CMK (cell line): ENCODE measurements around the gene C16orf78.

Source experiments
- DNase-seq: peaks from one replicate; pipeline ENCODE4 v3.0.0-alpha.2; 2010; ENCODE audit warnings: low read depth

The C16orf78 gene, protein sequence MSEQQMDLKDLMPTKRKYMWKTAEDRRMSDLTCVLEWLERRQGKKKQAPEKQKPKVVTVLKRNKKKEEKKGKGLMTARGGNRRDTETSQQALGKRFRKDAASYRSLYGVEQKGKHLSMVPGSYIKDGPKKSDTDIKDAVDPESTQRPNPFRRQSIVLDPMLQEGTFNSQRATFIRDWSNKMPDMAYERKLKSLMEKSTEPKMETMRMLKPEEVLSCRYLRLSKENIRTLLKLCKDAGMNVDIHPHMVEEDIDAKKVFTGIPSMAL

DNA sequence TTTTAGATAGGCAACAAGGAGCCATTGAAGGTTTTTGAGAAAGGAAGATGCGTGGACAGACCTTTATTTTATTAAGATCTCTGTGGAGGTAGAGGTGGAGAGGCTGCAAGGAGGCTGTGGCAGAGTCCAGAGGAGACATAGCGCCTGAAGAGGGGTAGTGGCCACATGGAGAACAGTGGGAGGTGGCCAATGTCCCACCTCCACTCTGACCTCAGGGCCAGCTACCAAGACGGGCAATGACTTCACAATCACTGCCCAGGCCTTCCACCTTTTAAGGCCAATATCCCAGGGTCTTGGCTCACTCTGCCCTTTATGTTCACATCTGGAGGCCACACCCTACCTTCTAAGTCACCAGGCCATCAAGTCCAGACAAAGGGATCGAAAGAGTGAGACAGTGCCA lies at the start of gene C16orf78:
Gene C16orf78, plus strand, starts transcription at position 301 of the 400 bp plus-strand sequence. CDS start 136 bp downstream, outside the sequence.
- DNase-seq: no peak

DNA sequence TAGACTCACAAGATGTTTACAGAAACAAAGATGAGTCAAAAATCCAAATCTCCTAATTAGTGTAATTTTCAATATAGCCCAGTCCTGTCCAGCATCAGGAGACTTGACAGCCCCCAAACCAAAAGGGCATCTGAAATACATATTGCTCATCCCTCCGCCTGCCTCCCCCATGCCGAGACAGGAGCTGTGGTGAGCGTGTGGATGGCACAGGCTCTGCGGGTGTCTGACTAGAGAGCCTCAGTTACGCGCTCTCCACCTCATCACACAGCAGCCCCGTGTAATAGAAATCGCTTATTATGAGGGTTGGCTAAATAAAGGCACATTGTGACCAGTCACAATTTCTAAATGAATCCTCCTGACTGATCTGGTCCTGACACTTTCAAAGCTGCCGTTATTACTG lies 48.9 kb upstream of the C16orf78 start:
- DNase-seq: no peak

DNA sequence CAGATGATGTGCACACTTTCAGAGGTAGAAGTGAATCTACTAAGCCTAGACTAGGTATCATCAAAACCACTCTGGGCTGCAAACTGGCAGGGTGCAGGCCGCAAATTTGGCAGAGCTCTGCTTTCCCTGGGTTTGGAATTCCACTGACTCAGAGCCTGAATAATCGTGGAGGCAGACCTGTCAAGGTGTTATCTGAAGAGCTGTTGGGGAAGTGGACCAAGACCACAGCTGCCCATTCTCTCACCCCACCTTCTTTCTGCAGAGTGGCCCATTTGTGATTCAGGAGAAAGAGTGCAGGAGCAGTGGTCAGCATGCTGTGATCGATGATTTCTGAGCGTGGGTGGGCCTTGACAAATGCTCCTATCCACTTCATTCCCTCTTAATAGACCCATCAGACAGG lies 46.1 kb upstream of the C16orf78 start:
- no peak for DNase-seq

DNA sequence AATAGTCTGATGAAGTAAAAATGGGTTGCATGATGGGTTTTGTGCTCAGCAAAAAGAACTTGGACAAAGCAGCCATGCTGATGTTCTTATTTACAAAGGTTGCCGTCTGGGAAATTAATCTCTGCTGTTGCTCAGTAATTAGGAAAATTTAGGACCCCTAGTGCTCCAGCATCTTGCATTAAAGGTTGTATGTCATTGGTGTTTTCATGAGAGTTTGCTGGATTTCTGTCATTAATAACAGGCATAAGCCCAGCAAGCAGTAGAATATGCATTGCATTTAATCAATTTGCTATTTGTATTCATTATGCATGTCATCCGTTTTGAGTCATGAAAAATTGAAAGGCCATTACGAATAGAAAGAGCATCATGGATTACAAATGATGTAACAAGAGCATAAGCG lies 45.3 kb upstream of the C16orf78 start:
- DNase-seq: no peak

DNA sequence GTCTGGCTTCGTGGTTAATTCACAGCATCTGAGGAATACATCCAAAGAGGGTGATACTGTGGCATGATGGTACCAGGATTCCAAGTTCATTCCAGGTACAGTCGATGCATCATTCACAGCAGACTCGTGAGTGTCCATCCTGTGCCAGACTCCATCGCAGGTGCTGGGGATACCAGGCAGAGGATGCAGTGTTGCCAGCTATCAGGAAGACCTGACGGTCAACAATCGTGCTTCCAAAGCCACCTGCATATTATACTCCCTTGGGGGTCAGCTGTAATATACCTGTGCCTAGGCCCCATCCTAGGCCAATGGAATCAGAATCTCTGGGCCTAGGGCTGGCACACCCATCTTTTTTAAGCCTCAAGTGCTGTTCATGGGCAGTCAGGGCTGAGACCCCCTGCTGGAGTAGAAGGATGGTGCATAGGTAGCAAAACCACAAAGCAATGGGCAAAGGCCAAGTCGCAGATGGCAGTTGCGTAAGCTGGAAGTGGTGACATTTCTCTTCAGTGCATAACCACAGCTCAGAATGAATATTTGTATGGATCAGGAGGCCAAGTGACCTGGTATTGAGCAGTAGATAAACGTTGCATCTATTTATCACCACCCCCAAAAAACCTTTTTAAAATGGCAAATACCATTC lies 42.9 kb upstream of the C16orf78 start:
- DNase-seq: no peak

DNA sequence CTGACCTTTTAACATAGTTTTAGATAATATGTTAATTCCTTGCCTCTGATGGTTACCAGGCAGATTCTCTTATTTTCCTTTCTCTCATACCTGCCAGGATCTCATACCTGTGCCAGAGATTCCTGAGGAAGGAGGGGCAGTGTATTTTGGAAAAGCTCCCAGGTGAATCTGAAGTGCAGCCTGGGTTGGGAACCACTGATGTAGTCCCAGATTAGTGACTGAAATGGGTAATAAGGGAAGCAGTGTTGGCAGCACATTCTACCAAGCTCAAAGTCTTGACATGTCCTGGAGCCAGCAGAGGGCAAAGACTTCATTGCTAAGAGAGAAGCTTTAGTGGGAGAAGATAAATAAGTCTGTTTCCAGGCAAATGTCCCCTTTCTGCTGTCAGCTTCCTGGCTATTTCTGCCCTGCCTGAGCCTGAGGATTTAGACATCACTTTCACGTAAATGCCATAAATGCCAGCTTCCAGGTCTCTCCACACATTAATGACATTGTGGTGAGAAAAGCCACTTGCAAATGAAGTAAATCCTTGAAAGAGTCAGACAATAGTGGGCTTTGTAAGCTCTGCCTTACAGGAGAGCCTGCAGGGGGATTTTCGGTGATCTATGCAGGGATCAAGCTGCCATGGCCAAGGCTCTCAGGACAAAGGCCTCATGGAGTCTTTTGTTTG lies 40.9 kb upstream of the C16orf78 start:
- DNase-seq: no peak

DNA sequence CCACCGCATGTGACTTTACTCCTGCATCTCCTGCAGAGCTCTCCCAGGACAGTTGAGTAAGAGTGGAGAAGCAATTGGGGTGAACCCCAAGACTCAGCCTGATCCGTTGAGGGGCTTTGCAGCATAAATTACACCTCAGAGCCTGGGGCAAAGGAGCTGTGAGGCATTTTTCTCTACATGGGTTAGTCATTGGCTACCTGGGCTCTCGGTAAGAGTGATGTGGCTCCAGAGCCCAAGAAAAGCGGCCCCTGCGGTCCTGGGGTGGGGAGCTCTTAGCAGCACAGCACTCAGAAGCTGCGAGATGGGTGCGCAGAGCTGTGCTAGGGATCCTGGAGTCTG lies 40.4 kb upstream of the C16orf78 start:
- no peak for DNase-seq

DNA sequence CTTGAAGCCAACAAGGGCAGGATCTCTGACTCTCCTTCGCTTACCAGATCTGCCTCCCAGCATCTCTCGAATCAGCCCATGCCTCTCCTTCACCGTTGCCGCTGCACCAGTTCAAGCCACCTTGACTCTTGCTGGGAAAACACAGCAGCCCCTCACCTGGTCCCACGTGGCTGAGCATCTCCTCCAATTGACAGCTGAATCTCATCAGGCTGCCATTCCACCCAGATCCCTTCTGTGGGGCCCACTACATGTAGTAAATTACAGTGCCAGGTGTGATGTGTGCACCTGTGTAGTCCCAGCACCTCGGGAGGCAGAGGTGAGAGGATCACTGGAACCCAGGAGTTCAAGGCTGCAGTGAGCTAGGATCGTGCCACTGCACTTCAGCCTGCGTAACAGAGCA lies 37.8 kb upstream of the C16orf78 start:
- DNase-seq: no peak

DNA sequence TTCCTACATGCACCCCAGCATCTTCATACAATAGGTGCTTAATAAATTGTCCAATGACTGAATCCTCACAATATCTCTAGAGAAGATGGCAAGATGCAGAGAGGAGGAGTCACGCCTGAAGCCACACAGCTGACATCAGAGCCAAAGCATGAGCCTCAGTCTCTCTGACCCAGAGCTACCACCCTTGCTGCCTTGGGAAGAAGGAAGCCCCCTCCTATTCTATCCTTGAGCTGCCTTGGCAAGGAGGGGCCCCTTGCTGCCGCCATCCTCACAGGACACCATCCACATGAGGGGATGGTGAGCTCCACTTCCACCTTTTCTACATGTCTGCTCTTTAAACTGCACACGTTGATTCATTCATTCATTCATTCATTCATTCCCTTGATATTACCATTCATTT lies 37.0 kb upstream of the C16orf78 start:
- no peak for DNase-seq

DNA sequence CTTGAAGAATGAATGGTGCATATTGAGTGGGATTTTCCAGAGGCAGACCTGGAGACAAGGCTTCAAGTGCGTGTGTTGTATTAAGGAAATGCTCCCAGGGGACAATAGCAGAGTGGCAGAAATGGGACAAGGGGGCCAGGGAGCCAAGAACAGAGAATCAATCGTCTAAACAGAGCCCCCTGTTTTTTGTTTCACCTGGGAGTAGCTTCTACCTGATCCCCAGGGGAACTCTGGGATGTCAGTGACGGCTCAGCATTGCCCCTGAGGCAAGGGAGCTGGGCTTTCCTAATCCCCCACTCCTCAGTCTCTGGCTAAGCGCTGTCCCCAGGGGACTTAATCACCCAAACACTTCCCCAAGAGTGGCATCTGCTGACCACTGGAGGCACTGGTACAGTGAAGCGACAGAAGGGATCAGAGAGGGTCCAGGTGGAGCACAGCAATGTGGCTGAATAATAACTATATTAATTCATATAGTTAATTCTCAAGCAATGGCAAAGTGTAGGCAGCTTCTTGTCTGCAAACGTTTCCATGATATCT lies 35.7 kb upstream of the C16orf78 start:
- no peak for DNase-seq

DNA sequence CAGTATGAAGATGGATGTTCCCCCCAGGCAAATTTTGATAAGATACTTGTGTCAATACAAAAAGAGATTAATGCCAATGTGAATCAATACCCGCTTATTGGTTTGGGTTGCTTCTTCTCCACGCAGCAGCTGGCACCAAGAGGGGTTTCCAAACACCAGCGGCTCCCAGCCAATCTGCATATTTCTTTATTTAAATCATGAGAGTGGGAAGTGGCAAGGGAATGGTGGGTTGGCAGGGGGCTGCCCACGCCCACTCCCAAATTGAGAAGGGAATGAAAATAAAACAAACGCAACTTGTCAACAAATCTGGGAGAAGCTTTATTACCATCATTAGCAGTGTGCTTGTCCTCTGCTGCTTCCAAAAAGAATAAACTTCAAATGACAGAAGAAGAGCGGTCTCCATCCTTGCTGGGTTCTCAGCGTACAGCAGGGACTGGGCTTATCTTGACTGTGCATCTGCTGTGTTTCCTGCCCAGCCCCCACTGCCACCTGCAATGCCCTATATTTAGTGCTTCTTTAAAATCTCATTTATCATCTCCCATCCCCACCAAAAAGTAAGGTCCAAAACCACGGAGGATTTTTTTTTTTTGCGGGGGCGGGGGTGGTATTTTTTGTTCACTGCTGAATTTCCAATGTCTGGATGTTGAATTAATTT lies 34.9 kb upstream of the C16orf78 start:
- DNase-seq: no peak

DNA sequence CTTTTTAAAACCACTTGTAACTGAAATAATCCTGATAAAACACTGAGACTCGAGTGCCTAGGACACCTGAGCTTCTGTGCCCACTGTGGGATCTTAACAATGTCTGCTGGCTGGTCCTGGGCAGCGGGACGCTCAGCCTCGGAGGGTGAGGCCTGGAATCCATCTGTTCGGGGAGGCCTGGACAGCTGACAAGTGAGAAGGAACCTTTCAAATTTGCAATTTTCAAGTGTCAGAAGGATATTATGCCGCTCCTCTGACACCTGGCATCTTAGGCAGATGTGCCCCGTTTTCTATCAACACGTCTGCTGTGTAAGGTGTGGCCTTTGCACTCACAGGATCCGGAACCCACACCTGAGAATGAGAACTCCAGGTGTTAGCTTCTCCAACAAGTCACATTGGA lies 33.1 kb upstream of the C16orf78 start:
- DNase-seq: no peak

DNA sequence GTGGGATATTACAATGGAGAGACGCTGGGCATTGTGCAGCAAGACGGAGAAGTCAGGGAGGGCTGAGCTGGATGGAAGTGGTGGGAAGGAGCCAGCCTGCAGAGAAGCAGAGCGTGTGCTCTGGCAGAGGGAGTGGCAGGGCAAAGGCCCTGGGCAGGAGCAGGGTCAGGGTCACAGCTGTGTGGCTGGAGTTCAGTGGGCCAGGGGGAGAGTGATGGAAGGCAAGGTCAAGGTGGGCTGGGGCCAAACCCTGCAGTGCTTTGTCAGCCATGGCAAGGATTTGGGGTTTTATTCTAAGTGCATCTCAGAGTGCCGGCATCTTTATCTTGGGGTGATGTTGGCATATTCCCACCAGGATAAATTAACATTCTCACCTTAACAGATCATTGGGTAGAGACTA lies 31.9 kb upstream of the C16orf78 start:
- DNase-seq: no peak

DNA sequence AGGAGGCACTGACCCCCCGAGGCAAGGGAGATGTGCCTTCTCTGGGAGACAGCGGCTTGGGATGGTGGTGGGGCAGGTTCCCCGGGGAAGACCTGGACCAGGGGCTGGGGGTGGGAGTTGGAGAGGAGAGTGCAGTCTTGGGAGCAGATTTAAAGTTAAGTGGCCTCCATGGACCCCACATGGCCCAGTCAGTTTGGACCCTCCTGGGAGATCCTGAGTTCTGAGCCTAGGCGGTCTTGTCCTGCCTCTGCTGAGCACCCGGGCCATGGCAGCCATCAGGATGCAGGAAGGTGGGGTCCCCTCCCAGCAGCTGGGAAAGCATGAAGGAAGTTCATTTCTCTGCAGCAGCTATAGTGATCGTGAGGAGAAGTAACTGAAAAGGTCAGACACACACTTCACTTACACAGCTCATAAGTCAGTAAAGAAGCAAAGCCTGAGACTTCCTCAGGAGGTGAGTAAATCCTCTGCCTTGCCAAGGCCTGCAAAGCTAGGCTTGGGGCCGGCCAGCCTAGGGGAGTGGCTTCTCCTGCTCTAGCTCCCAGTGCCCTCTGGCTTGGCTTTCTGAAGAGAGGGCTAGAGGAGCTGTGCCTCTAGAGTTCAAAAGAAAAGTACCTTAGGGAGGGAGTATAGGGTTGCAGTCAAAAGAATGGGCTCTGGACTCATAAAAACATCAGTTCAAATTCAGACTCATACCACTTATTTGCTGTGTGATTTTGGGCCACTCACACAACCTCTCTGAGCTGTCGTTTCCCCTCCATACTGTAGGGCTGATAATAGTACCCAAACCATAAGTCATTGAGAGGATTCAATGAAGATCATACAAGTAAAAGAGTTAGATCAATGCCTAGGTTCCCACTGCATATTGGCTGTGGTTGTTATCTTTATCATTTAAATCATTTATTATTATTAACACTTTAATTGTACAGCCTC lies 31.0 kb upstream of the C16orf78 start:
- no peak for DNase-seq

DNA sequence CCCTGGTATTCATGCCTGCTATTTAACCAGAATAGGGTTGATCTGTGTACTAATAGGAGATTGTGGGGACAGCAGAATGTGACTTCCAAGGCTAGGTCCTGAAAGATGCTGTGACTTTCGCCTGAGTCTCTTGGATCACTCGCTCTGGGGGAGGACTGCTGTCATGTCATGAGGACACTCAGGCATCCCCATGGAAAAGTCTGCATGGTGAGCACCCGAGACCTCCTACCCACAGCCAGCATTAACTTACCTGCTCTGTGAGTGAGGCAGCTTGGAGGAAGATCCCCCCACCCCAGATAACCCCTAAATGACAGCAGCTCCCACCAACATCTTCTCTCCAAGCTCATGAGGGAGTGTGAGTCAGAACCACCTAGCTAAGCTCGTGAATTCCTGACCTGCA lies 30.3 kb upstream of the C16orf78 start:
- no peak for DNase-seq

DNA sequence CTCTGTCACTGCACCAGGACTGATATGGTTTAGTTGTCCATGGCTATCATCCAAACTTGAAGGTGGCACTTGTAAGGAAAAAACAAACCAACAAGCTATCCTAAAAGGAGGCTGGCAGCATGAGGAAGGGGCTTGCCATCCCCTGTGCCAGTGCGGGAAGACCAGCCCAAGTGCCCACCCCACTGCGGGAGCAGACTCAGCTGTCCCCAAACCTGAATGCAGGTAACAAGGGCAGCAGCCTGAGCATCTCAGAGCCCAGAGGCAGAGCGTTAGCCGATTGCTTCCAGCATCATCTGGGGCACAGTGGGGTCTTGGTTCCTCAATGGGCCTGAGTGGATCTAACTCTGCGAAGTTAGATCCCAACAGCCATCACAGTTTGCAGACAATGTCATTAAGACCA lies 29.2 kb upstream of the C16orf78 start:
- no peak for DNase-seq

DNA sequence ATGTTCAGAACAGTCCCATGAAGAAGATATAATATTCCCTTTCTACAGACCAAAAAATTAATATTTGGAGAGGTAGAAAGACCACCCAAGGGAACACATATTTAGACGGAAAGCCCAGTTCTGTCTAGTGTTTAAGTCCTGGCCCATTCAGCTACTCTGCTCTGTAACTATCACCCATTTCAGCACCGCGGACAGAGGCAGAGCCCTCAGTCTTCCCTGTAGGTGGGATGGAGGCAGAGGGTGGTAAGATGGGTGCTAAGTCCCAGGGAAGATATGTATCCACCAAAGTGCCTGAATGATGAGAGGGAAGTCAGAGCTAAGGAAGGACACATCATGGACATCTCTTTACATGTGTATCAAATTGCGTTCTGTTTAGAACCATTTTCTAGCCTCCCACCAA lies 27.8 kb upstream of the C16orf78 start:
- DNase-seq: no peak

DNA sequence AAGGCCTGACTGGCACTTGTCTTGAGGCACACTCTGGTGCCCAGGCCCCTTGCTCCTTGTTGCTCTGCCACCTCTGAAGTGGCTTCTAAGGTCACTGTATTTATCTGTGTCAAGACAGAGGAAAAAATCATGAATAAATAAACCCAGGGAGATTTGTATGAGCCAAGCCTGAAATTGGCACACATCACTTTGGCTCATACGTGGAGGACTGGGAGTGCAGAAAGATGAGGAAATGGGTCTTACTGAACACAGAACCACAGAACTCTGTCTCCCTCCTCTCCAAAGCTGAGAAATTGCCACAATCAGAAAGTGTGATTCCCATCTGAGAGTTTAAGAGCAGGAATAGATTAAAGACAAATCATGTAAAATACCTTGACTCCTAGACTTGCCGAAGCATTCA lies 27.1 kb upstream of the C16orf78 start:
- DNase-seq: no peak

DNA sequence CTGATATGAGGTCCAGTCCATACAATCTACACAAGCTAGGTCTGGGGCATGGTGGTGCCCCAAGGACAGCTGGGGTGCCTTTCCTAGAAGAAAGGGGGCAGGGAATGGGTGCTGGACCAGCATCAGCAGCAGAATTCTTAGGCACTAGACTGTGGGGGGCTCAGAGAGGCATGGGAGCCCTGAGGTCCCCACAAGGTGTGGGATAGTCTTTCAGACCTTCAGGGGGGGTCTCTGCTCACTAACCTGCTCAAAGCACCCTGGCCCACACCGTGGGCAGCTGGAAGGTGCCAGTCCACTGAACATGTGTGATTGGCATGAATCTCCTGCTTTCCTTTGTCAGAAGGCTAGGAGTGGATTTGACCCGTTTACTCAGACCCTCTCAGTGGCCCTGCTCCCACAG lies 26.1 kb upstream of the C16orf78 start:
- DNase-seq: no peak

DNA sequence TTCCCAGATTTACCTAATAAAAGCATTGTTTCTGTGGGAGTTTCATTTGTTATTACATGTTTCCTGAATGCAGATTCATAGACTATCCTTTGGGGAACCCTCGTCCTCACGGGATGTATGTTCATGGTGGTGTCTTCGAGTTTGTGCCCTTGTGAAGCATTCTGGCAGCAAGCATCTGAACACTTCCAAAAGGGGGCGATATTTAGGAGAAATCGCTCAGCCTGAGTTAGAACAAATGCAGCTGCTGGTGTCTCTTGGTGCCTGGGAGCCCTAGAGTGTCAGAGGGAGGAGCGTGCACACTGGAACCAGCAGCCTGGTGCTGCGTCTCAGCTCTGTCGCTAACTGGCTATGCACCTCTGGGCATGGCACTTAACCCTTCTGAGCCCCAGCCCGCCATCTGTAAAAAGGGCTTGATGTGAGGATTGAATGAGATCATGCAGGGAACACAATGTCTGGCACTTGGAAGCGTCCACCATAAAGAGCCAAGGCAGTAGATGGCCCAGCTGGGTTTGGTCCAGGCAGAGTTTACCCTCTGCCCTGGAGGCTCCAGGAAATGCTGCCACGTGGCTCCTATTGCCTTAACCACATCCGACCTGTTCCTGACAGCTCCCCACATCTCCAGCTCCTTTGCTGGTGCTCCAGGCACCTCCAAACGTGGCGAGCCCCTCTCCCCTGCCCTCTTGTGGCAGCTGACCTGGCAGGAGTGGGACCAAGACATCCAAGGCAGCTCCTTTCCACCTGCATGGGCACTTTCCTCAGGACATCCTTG lies 25.0 kb upstream of the C16orf78 start:
- no peak for DNase-seq
